Measurements from ENCODE around the gene UCP3. TPM values are rescaled to one million over a fixed set of nuclear protein-coding genes. Genes with fewer than 3 reads are reported as not detected.

UCP3 gene
- total and polyA plus RNA-seq, 2 of the 8 experiments (the other 6 are each of a cell fraction or from before 2014, with no cell fraction given), result 0.85 to 1.3 TPM

- TF ChIP-seq CHD7 (IDR thresholded peaks at IDR 0.05; ENCODE audit: insufficient replicate concordance, low read length) (no peak), NANOG (IDR thresholded peaks at IDR 0.05; ENCODE audit: insufficient read depth, low read depth, low read length, poor library complexity, severe bottlenecking) (no peak), GABPA (IDR thresholded peaks at IDR 0.05; ENCODE audit: borderline replicate concordance, insufficient read depth, low read length) (no peak), TAF7 (optimal IDR thresholded peaks at IDR 0.05; ENCODE audit: borderline replicate concordance, low read depth, low read length) (no peak), JUN (IDR thresholded peaks at IDR 0.05; ENCODE audit: low read depth, low read length) (no peak), FOSL1 (IDR thresholded peaks at IDR 0.05; ENCODE audit: insufficient read depth, low read depth, low read length) (no peak), KDM5A (IDR thresholded peaks at IDR 0.05; ENCODE audit: low read length) (no peak)
Observed at GRCh38 chr11:74014880-74015279, 6.0 kb upstream of the UCP3 start (continued).

All from H1 (cell line).